ENCODE results near the gene PFKFB3.

PFKFB3 gene

DNA sequence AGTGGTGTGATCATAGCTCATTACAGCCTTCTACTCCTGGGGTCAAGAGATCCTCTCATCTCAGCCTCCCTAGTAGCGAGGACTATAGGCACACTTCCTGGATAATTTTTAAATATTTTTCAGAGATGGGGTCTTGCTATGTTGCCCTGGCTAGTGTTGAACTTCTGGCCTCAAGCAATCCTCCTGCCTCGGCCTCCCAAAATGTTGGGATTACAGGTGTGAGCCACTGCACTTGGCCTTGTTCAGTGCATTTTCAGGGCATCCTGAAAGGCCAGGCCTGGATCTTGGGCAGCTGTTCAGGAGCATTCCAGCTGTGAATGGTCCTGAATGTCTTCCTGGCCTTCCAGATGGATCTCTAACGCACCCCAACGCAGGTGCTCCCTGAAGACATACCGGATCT, 95.7 kb downstream of the PFKFB3 start:
- Histone ChIP-seq H3K27ac (ENCODE audit: low read depth, low read length) (no peak overlapping the region), H3K4me1 (ENCODE audit: control insufficient read depth, low read length) (peaks cover 79% of the 10 kb centered on the region), H3K36me3 (ENCODE audit: control insufficient read depth, low read length) (no peaks in the 10 kb centered on the region), H3K4me2 (ENCODE audit: low read length) (no peak overlapping the region), H3K9me2 (replicated peaks; ENCODE audit: control insufficient read depth, low read length) (no peaks in the 10 kb centered on the region), H3K79me2 (ENCODE audit: control insufficient read depth, low read length) (no peaks in the 10 kb centered on the region), H4K20me1 (ENCODE audit: control insufficient read depth, insufficient read depth, low read depth, low read length) (no peaks in the 10 kb centered on the region), H3K4me3 (ENCODE audit: low read length) (no peak overlapping the region), H3K27me3 (ENCODE audit: control insufficient read depth, low read length) (no peaks in the 10 kb centered on the region), H3K9me3 (ENCODE audit: control insufficient read depth, insufficient read depth, low read length) (no peaks in the 10 kb centered on the region; the same call in 1 of the 2 replicates), H3F3A (ENCODE audit: control insufficient read depth, insufficient read depth) (peaks cover 18% of the 10 kb centered on the region)
- TF ChIP-seq EZH2phosphoT487 (IDR thresholded peaks at IDR 0.05; ENCODE audit: borderline replicate concordance, low read length), result no peak
- TF ChIP-seq, protein P1, sequence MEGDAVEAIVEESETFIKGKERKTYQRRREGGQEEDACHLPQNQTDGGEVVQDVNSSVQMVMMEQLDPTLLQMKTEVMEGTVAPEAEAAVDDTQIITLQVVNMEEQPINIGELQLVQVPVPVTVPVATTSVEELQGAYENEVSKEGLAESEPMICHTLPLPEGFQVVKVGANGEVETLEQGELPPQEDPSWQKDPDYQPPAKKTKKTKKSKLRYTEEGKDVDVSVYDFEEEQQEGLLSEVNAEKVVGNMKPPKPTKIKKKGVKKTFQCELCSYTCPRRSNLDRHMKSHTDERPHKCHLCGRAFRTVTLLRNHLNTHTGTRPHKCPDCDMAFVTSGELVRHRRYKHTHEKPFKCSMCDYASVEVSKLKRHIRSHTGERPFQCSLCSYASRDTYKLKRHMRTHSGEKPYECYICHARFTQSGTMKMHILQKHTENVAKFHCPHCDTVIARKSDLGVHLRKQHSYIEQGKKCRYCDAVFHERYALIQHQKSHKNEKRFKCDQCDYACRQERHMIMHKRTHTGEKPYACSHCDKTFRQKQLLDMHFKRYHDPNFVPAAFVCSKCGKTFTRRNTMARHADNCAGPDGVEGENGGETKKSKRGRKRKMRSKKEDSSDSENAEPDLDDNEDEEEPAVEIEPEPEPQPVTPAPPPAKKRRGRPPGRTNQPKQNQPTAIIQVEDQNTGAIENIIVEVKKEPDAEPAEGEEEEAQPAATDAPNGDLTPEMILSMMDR (IDR thresholded peaks at IDR 0.05; ENCODE audit: low read depth, low read length, poor library complexity, severe bottlenecking), result no peak

DNA sequence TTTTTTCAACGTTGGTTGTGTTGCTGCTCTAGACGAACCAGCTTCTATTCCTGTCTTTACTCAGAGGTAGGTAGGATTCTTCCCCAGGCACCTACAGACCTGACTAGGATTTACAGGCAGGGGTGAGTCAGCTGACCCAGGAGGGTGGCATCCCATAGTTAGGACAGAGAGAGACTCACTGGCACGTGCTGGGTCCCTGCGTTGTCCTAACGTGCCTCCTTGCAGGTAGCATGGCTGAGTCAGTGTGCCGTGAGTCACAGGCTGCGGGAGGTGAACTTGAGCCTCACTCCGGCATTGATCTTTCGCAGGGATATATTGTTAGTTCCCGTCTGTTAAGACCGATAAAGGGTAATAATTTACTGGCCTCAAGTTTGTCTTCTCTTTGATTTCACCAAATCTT, 96.5 kb downstream of the PFKFB3 start:
- Histone ChIP-seq H3K27ac (ENCODE audit: low read depth, low read length) (peak overlapping the region; percentile 91; the same call in 1 of the 2 replicates), H3K79me2 (ENCODE audit: control insufficient read depth, low read length) (no peaks in the 10 kb centered on the region)

DNA sequence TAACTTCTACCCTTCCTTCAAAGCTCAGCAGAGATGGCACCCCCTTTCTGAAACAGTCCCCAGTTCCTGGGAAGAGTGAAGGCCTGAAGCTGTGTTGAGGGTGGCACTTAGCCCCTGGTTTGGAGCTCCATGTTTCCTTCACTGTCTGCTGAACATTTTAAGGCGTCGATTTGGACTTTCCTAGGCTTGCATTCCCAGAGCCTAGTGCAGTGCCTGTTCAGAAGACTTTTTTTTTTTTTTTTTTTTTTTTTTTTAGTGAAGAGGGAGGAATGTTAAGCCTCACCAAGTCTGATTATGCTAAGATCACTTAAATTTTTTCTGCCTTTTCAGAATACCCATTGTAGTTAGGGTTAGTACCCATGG, 97.0 kb downstream of the PFKFB3 start:
- Histone ChIP-seq H3K79me2 (ENCODE audit: control insufficient read depth, low read length) (no peaks in the 10 kb centered on the region), H3K4me1 (ENCODE audit: control insufficient read depth, low read length) (peaks cover 87% of the 10 kb centered on the region), H3K4me3 (ENCODE audit: low read length) (peak overlapping the region; percentile 62), H3K4me2 (ENCODE audit: low read length) (peak overlapping the region; percentile 83), H3K27ac (ENCODE audit: low read depth, low read length) (peak overlapping the region; percentile 91), H3K36me3 (ENCODE audit: control insufficient read depth, low read length) (no peaks in the 10 kb centered on the region), H3F3A (ENCODE audit: control insufficient read depth, insufficient read depth) (peaks cover 18% of the 10 kb centered on the region), H3K27me3 (ENCODE audit: control insufficient read depth, low read length) (no peaks in the 10 kb centered on the region), H4K20me1 (ENCODE audit: control insufficient read depth, insufficient read depth, low read depth, low read length) (no peaks in the 10 kb centered on the region), H3K9me2 (replicated peaks; ENCODE audit: control insufficient read depth, low read length) (no peaks in the 10 kb centered on the region), H3K9me3 (ENCODE audit: control insufficient read depth, insufficient read depth, low read length) (no peaks in the 10 kb centered on the region)
- TF ChIP-seq, protein P1 (IDR thresholded peaks at IDR 0.05; ENCODE audit: low read depth, low read length, poor library complexity, severe bottlenecking), result no peak
- no peak for TF ChIP-seq EZH2phosphoT487 (IDR thresholded peaks at IDR 0.05; ENCODE audit: borderline replicate concordance, low read length)

More for the DNA sequence above, 96.5 kb downstream of the PFKFB3 start:
- Histone ChIP-seq H3K36me3 (ENCODE audit: control insufficient read depth, low read length) (no peaks in the 10 kb centered on the region), H3K4me3 (ENCODE audit: low read length) (no peak overlapping the region), H3K9me2 (replicated peaks; ENCODE audit: control insufficient read depth, low read length) (no peaks in the 10 kb centered on the region), H3F3A (ENCODE audit: control insufficient read depth, insufficient read depth) (peaks cover 18% of the 10 kb centered on the region), H3K4me2 (ENCODE audit: low read length) (peak overlapping the region; percentile 83), H3K9me3 (ENCODE audit: control insufficient read depth, insufficient read depth, low read length) (no peaks in the 10 kb centered on the region; the same call in 1 of the 2 replicates), H4K20me1 (ENCODE audit: control insufficient read depth, insufficient read depth, low read depth, low read length) (no peaks in the 10 kb centered on the region), H3K4me1 (ENCODE audit: control insufficient read depth, low read length) (peaks cover 88% of the 10 kb centered on the region), H3K27me3 (ENCODE audit: control insufficient read depth, low read length) (no peaks in the 10 kb centered on the region)
- TF ChIP-seq, protein P1 (IDR thresholded peaks at IDR 0.05; ENCODE audit: low read depth, low read length, poor library complexity, severe bottlenecking), result no peak
- TF ChIP-seq EZH2phosphoT487 (IDR thresholded peaks at IDR 0.05; ENCODE audit: borderline replicate concordance, low read length), result no peak
